PFSK-1 (cell line): ENCODE results near the gene RAB39A.

ENCODE experiments used
- FOXP2 ChIP-seq: optimal IDR thresholded peaks from 2 replicates; pipeline ENCODE3; 2011; ENCODE audit warnings: borderline replicate concordance, control low read depth, inconsistent platforms; ENCODE audit not compliant: insufficient read depth; ENCODE audit errors: extremely low read length, extremely low read depth
- POLR2AphosphoS5 ChIP-seq: IDR thresholded peaks from 2 replicates; pipeline ENCODE4 v1.6.1; 2012; ENCODE audit warnings: low read depth, mild to moderate bottlenecking, control low read depth, low read length, moderate library complexity
- SIN3A ChIP-seq: IDR thresholded peaks from 2 replicates; pipeline ENCODE4 v1.6.1; 2012; ENCODE audit warnings: mild to moderate bottlenecking, low read length, moderate library complexity, borderline replicate concordance; ENCODE audit not compliant: insufficient read depth
- TAF1 ChIP-seq: IDR thresholded peaks from 2 replicates; pipeline ENCODE4 v1.6.1; 2012; ENCODE audit warnings: low read length, control low read depth, borderline replicate concordance; ENCODE audit not compliant: insufficient read depth
- TF ChIP-seq, protein P1 (sequence below), 2 experiments: IDR thresholded peaks; 2 replicates each; pipeline versions ENCODE4 v1.6.1 to v1.8.0; 2011 to 2012; ENCODE audit warnings: low read depth in 2 of 2, low read length in 2 of 2, control low read depth in 1 of 2, inconsistent platforms in 1 of 2, mild to moderate bottlenecking in 1 of 2, moderate library complexity in 1 of 2; ENCODE audit not compliant: insufficient read depth in 1 of 2

RAB39A gene

DNA sequence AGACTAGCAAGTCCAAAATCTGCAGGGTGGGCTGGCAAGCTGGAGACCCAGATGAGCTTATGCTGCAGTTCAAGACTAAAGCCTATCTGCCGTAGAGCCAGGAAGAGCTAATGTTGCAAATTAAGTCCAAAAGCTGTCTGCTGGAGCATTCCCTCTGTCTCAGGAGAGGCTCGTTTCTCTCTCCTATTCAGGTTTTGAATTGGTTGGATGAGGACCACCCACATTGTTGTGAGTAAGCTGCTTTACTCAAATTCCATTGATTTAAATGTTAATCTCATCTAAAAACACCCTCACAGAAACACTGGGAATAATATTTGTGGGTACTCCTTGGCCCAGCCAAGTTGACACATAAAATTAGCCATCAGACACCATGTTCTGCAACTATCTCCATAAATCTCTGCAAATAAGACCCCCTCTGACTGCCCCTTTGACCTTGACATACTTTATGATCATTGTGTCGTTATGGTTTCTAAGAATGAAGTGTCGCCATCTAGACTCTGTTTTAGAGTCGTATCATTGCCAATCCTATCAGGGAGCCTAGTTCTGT lies 63.7 kb downstream of the RAB39A start:
- no peak for TF ChIP-seq SIN3A
- no peak for TF ChIP-seq FOXP2
- TF ChIP-seq TAF1 = no peak
- TF ChIP-seq, protein P1, sequence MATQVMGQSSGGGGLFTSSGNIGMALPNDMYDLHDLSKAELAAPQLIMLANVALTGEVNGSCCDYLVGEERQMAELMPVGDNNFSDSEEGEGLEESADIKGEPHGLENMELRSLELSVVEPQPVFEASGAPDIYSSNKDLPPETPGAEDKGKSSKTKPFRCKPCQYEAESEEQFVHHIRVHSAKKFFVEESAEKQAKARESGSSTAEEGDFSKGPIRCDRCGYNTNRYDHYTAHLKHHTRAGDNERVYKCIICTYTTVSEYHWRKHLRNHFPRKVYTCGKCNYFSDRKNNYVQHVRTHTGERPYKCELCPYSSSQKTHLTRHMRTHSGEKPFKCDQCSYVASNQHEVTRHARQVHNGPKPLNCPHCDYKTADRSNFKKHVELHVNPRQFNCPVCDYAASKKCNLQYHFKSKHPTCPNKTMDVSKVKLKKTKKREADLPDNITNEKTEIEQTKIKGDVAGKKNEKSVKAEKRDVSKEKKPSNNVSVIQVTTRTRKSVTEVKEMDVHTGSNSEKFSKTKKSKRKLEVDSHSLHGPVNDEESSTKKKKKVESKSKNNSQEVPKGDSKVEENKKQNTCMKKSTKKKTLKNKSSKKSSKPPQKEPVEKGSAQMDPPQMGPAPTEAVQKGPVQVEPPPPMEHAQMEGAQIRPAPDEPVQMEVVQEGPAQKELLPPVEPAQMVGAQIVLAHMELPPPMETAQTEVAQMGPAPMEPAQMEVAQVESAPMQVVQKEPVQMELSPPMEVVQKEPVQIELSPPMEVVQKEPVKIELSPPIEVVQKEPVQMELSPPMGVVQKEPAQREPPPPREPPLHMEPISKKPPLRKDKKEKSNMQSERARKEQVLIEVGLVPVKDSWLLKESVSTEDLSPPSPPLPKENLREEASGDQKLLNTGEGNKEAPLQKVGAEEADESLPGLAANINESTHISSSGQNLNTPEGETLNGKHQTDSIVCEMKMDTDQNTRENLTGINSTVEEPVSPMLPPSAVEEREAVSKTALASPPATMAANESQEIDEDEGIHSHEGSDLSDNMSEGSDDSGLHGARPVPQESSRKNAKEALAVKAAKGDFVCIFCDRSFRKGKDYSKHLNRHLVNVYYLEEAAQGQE (IDR thresholded peaks at IDR 0.05; ENCODE audit: insufficient read depth in 1 of 2, low read depth in 2 of 2, low read length in 2 of 2) = no peak
- no peak for TF ChIP-seq POLR2AphosphoS5

DNA sequence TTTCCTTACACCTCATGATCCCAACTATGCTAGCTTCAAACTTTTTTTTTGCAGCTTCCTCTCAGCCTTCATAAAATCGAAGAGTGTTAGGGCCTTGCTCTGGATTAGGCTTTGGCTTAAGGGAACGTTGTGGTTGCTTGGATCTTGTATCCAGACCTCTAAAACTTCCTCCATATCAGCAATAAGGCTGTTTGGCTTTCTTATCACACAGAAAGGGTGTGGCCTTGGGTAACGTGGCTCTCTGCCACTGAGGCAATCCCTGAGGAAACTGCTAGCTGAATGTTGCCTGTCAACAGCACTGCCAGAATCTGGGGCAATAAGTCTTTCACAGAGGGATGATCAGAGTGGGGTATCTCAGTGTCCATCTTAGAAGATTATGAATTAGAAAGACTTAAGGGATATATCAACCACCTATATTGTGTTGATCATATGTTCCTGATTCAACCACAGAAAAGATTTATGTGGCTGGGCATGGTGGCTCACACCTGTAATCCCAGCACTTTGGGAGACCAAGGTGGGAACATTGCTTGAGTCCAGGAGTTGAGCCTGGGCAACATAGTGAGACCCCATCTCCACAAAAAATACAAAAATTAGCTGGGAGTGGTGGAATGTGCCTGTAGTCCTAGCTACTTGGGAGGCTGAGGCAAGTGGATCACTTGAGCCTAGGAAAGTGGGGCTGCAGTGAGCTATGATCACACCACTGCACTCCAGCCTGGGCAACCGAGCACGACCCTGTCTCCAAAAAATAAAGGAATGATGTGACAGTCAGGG lies 67.9 kb downstream of the RAB39A start:
- no peak for TF ChIP-seq TAF1
- no peak for TF ChIP-seq POLR2AphosphoS5
- TF ChIP-seq SIN3A = no peak
- TF ChIP-seq, protein P1 (IDR thresholded peaks at IDR 0.05; ENCODE audit: insufficient read depth in 1 of 2, low read depth in 2 of 2, low read length in 2 of 2) = no peak
- no peak for TF ChIP-seq FOXP2

DNA sequence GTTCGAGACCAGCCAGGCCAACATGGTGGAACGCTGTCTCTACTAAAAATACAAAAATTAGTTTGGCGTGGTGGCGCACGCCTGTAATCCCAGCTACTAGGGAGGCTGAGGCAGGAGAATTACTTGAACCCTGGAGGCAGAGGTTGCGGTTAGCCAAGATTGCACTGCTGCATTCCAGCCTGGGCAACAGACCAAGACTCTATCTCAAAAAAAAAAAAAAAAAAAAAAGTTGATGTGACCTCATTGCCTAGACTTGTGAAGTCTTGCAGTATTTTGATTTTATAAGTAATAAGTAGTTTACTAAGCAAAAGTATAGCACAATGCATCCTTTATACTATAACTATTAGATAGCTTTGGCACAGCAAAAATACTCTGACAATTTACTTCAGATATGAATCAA lies 70.5 kb downstream of the RAB39A start:
- TF ChIP-seq SIN3A (no peak), POLR2AphosphoS5 (no peak)
- TF ChIP-seq, protein P1 (IDR thresholded peaks at IDR 0.05; ENCODE audit: insufficient read depth in 1 of 2, low read depth in 2 of 2, low read length in 2 of 2) = no peak

DNA sequence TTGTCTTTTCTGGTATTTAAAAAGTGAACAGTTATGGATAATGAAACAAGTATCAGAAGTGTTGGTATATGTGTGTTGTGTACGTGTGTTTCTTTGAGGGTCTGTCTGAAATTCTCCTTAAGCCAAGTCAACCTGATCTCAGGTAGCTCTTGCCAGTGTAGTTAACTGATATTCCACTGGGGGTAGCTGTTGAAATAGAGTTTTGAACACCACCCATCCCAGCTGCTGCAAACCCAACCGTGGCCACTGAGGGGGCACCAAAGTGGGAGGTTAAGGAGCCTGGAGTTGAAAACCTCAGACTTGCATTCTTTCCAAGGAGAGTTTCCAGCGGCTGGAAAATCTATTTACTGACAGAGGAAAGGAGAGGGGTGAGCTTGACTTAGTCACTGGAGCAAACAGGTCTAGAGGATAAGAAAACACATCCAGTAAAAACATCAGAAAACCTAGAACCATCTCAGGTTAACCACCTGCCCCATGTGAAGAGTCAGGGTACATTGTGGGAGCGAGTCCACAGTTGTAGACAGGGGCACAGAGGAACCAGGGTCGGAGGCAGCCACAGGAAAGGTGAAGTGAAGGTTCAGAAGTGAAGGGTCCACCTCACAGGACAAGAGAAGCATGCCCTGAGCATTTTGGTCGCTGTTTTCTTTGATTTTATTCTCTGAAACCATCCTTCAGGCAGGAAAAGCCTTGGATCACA lies 71.7 kb downstream of the RAB39A start:
- TF ChIP-seq SIN3A (no peak), FOXP2 (no peak), TAF1 (no peak), POLR2AphosphoS5 (no peak)
- TF ChIP-seq, protein P1 (IDR thresholded peaks at IDR 0.05; ENCODE audit: insufficient read depth in 1 of 2, low read depth in 2 of 2, low read length in 2 of 2) = no peak
